Upper lobe of right lung (tissue), 1 donor: ENCODE data around the gene ESPNL. TPM values are rescaled to one million over a fixed set of nuclear protein-coding genes. Genes with fewer than 3 reads are reported as not detected.

Experiments
- ATAC-seq: fragments of 200-7000 bp; cut with Tn5 transposase; one replicate; pipeline ENCODE4 v1.9.1; 2020; ENCODE audit warnings: mild to moderate bottlenecking, moderate library complexity
- DNase-seq: peaks from one replicate; pipeline ENCODE4 v3.0.0-alpha.2; 2020
- H3K27ac ChIP-seq: fragments of 200-600 bp; one replicate; pipeline ENCODE4 v1.8.0; 2022
- H3K27me3 ChIP-seq: fragments of 200-600 bp; one replicate; pipeline ENCODE4 v1.8.0; 2022; ENCODE audit warnings: mild to moderate bottlenecking
- H3K36me3 ChIP-seq: fragments of 200-600 bp; one replicate; pipeline ENCODE4 v1.8.0; 2022
- H3K4me1 ChIP-seq: fragments of 200-600 bp; one replicate; pipeline ENCODE4 v1.8.0; 2022
- H3K4me3 ChIP-seq: fragments of 200-600 bp; one replicate; pipeline ENCODE4 v1.8.0; 2022; ENCODE audit warnings: mild to moderate bottlenecking
- H3K9me3 ChIP-seq: fragments of 200-600 bp; one replicate; pipeline ENCODE4 v1.8.0; 2022
- CTCF ChIP-seq: fragments of 200-600 bp; IDR thresholded peaks from one replicate; pipeline ENCODE4 v1.8.0; 2022; ENCODE audit warnings: antibody characterized with exemption
- intact Hi-C: fragments of 100-400 bp; cut with DNase I; formaldehyde crosslinking; loops from one replicate; pipeline ENCODE4 v1.11.0; 2022
- total RNA-seq: library from RNA; stranded (reverse); fragmentation: NEBNext Ultra II Directional; extraction: Animal tissue kit (Norgen Biotek cat#: 25700); gene quantifications from one replicate; pipeline ENCODE4 v1.2.1, GENCODE V29; 2021
- donor health status: DM: no; HTN: yes; CAD: no; lungs with severe emphysema.

The ESPNL gene
- total RNA-seq, 1 donor from 2014 or later: 0.35 TPM

- Histone ChIP-seq H3K27ac (no peak overlapping the region), H3K36me3 (no peaks in the 10 kb centered on the region), H3K9me3 (no peaks in the 10 kb centered on the region), H3K27me3 (peaks cover 56% of the 10 kb centered on the region), H3K4me1 (peaks cover 5% of the 10 kb centered on the region), H3K4me3 (peak overlapping the region; percentile 8)
- ATAC-seq (peak; percentile 15), DNase-seq (peak; percentile 70)
- TF ChIP-seq CTCF: no peak
- intact Hi-C loops: no loop called here
Observed at GRCh38 chr2:238159071-238159539, 59.0 kb downstream of the ESPNL start.

GRCh38 chr2:238159661-238160205 is 59.6 kb downstream of the ESPNL start:
- DNase-seq (peak; percentile 65), ATAC-seq (no peak)
- Histone ChIP-seq H3K27me3 (peaks cover 58% of the 10 kb centered on the region), H3K4me1 (peaks cover 5% of the 10 kb centered on the region), H3K9me3 (no peaks in the 10 kb centered on the region), H3K27ac (no peak overlapping the region), H3K4me3 (no peak overlapping the region), H3K36me3 (no peaks in the 10 kb centered on the region)
- TF ChIP-seq CTCF: no peak
- intact Hi-C loops: no loop called here

- Histone ChIP-seq H3K27ac (no peak overlapping the region), H3K9me3 (no peaks in the 10 kb centered on the region), H3K36me3 (no peaks in the 10 kb centered on the region), H3K27me3 (peaks cover 58% of the 10 kb centered on the region), H3K4me1 (peaks cover 5% of the 10 kb centered on the region), H3K4me3 (no peak overlapping the region)
- DNase-seq: peak; percentile 57
- intact Hi-C loops: no loop called here
- no peak for ATAC-seq
- no peak for TF ChIP-seq CTCF
Observed at GRCh38 chr2:238160206-238161129, 60.3 kb downstream of the ESPNL start.

- DNase-seq: peak; percentile 55
- intact Hi-C loops: no loop called here
- no peak overlapping the region for H3K4me3 ChIP-seq
- H3K4me1 ChIP-seq: peaks cover 5% of the 10 kb centered on the region
- no peak overlapping the region for H3K27ac ChIP-seq
- peaks cover 58% of the 10 kb centered on the region for H3K27me3 ChIP-seq
- TF ChIP-seq CTCF: no peak
- ATAC-seq: no peak
- H3K9me3 ChIP-seq: no peaks in the 10 kb centered on the region
- no peaks in the 10 kb centered on the region for H3K36me3 ChIP-seq
Observed at GRCh38 chr2:238161291-238162051, 61.3 kb downstream of the ESPNL start.

GRCh38 chr2:238162251-238162845 is 62.2 kb downstream of the ESPNL start:
- intact Hi-C loops: no loop called here
- peaks cover 58% of the 10 kb centered on the region for H3K27me3 ChIP-seq
- ATAC-seq: no peak
- peak; percentile 60 for DNase-seq
- TF ChIP-seq CTCF: no peak
- no peaks in the 10 kb centered on the region for H3K9me3 ChIP-seq
- H3K36me3 ChIP-seq: no peaks in the 10 kb centered on the region
- peaks cover 5% of the 10 kb centered on the region for H3K4me1 ChIP-seq
- no peak overlapping the region for H3K27ac ChIP-seq
- H3K4me3 ChIP-seq: no peak overlapping the region
